HG03039 (cell line): ENCODE measurements around the gene TMEM106C.

Experiments used
- ATAC-seq: cut with Tn5 transposase; IDR thresholded peaks from one replicate; pipeline ENCODE4 v1.9.1; 2021; ENCODE audit warnings: mild to moderate bottlenecking, moderate library complexity; ENCODE audit not compliant: unreplicated experiment

The TMEM106C gene

DNA sequence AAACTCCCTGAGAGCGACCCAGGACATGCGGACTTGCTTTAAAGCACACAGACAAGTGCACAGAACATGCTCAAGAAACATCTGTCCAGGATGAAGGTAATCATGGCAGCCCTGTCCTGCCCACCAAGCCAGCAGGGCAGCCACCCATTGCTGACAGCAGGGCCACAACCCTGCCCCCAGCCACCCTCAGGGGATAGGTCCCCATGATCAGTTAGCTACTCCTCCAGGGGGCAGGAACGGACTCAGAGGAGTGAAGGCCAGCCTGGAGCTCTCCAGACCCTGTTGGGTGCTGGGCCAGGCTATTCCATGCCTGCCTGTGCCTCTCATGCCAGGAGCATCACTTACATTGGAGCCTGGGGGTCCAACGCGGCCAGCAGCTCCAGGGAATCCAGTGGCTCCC lies 15.8 kb downstream of the TMEM106C start:
- ATAC-seq, result no peak

DNA sequence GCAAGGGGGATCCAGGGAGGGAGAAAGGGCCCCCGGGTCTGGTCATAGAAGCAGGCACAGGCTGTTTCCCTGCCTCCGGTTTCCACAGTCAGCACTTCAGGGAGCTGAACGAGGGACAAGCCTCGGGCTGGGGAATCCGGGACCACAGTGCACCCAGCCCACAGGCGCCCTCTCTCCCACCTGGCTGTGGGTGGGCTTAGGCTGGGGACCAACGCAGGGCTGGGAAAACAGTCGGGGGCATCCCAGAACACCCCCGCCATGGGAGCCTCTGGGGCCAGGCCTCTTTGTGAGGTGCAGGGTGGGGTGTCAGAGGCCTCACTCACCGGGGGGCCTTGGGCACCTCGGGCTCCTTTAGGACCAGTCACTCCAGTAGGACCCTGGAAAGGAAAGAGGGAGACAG lies 16.3 kb downstream of the TMEM106C start:
- ATAC-seq, result no peak

DNA sequence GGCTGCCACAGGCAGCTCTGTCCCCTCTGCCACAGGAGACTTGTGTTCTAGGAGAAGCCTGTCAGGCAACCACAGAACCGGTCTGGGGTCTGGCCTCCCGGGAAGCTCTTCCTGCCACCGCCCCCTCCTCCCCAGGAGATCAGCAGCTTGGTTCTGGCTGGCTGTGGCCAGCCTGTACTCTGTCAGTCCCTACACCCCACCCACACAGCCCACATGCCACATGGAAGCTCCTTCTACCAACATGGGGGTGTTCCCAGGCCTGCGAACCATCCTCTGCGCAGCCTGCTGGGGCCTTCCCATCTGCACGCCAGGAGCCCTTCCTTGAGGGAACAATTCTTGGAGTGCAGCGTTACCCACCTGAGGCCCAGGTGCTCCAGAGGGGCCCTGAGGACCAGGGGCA lies 16.8 kb downstream of the TMEM106C start:
- ATAC-seq, result no peak

DNA sequence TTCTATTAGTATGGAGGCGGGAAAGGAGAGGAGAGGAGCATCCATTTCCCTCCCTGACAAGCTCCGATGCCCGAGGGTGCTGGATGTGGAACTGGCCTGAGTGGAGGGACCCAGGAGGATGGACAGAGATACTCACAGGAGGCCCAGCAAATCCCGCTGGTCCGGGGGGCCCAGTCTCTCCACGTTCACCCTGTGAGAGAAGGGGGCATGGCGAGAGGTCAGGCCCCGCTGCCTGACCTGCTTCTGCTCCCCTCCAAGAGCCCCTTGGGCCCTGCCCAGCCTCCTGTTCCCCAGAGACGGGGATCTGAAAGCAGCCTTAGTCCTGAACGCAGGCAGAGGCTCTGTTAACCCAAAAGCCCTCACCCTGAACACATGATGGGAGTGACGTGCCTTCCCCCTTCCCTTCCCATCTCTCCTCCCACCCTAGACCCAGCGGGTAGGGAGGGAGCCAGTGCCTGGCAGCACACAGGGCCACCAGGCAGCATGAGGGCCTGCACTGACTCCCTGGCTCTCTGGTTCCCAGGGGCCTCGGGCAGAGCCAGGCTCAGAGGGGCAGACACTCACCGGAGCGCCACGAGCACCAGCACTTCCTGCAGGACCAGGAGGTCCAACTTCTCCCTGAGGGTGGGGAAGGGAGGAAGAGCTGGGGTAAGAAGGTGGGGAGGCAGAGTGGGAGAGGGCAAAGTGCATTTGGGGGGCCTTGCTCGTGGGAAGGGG lies 17.5 kb downstream of the TMEM106C start:
- ATAC-seq, result no peak

DNA sequence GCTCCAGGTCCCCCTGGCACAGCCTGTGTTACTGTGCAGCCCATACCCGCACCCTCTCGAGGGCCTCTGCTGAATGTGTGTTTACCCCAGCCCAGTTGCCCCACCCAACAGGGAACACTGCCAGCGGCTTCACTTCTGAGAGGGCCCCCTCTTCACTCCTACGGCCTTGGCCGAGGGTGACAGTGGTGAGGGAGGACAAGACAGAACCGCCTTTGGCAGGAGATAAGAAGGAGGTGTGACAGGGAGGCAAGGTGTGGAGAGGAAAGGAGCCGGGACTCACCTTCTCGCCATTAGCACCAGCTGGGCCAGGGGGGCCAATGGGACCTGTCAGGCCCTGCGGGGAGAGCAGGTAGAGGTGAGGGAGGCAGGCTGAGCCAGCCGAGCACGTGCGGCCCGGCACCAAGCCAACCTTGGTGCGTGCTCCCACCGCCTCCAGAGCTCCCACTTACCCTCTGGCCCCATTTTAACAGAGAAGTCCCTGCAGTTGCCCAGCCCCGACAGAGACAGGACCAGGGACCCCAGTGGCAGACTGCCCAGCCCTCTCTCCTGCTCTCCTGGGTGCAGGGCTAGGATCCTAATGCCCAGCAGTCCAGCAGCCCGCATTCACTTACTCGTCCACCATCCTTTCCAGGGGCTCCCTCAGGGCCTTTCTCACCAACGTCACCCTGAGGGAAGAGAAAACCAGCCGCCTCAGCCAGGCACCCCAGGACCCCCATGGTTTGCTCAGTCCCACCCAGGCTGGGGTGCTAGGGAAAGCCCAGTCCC lies 18.3 kb downstream of the TMEM106C start:
- no peak for ATAC-seq

DNA sequence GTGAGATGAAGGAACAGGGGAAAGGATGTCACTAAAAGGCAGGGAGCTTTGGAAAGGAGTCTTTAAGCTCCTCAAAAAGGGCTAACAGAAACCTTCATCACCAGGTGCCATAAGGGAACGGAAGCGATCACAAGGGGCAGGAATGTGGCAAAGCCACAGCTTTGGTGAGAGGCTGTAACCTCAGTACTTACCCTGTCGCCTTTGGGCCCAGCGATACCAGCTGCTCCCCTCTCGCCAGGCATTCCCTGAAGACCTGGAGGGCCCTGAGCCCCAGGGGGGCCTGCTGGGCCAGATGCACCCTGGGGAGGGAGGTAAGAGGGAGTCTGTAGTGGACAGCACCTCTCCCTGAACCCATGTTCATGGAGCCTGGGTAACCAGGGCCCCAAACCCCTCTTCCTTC lies 18.9 kb downstream of the TMEM106C start:
- no peak for ATAC-seq

DNA sequence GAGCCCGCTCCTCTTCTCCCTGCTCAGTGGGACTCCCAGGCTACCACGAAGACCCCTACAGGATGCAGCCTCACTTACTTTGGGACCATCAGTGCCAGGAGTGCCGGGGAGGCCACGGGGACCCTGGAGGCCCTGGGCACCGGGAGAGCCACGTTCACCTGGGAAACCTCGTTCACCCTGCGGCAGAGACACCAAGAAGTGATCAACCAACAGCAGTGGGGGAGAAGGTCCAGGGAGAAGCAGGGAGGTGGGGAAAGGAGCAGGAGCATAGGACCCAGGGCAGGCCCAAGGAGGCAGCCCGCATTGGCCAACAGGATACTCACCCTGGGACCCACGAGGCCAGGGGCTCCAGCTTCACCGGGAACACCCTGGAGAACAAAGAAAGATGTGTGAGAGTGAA lies 19.4 kb downstream of the TMEM106C start:
- ATAC-seq, result no peak

DNA sequence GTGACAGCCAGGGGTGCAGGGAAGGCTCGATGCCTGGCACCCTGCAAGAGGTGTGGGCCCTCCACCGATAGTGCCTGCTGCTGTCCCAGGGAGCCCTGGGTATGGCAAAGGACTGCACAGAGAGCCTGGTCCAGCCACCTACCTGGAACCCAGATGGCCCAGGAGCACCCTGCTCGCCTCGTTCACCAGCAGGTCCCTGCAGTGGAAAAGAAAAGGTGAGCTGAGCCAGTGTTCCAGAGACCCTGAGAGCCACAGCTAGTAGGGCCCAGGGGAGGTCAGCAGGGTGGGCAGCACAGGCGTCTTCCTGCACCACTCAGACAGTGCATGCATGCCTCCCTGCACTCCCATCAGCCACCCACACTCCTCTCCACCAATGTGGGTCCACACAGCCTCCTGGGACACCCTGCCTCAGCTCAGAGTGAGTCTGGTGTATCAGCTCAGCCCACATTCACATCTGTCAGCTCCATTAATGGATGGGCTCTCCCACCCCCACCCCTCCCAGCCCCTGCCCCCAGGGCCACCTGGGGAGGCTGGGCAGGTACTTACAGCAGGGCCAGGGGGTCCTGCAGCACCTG lies 20.2 kb downstream of the TMEM106C start:
- ATAC-seq, result no peak

DNA sequence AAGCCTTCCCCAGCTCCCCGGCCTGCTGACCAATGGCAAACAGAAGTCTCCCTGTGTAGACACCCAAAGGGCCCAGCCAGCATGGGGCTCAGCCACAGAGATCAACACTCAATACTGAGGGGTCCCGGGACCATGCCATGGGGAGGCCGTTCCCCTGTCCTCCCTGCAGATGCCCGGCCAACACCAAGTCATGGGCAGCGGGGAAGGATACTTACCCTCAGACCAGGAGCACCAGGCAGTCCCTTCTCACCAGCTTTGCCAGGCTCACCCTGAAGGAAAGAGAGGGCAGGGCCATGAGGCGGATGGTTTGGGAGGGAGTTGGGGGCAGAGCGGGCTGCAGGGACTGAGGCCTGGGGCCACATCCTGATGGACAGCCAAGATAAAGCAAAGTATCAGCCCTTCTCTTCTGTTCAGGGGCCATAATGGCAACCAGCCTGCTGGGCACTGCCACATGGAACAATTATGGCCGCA lies 21.0 kb downstream of the TMEM106C start:
- no peak for ATAC-seq

DNA sequence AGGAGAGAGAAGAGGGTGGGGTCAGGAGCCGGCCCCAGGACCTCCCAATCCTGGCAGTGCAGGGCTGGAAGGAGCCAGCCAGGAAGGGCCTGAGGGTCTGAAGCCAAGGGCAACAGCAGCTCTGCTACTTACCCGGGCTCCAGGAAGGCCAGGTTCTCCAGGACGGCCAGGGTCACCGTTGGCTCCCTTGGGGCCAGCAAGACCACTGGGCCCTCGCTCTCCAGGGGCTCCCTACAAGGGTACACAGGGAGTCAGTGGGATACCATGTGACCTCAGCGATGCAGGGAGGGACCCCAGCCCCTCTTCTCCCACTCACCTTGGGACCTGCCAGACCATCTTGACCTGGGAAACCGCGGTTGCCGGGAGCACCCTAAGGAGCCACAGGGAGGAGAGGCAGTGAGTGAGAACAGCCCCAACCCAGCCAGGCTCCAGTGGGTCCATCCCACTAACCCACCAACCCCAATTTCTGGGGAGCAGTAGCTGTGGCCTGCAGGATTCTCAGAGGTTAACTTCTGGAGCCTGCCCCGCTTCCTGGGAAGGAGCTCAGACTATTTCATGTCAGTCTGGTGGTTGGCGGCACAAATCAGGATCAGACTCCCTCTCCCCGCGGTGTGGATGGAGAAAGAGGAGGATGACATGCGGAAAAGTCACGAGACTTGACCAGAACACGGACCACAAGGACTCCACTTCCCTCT lies 22.3 kb downstream of the TMEM106C start:
- no peak for ATAC-seq

DNA sequence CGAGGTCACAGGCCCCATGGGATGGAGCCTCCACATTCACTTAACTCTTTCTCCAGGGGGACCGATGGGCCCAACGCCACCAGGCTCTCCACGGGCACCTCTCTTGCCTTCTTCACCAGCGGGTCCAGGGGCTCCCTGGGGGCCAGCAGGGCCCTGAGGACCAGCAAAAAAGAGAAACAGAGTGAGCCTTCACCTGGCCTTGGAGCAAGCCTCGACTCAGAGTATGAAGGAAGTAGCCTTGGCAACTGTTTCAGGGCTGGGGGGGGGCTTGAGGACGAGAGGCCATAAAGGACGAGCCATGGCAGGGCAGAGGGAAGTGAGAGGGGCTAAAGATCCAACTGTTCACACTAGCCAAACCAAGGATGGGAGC lies 22.9 kb downstream of the TMEM106C start:
- no peak for ATAC-seq

DNA sequence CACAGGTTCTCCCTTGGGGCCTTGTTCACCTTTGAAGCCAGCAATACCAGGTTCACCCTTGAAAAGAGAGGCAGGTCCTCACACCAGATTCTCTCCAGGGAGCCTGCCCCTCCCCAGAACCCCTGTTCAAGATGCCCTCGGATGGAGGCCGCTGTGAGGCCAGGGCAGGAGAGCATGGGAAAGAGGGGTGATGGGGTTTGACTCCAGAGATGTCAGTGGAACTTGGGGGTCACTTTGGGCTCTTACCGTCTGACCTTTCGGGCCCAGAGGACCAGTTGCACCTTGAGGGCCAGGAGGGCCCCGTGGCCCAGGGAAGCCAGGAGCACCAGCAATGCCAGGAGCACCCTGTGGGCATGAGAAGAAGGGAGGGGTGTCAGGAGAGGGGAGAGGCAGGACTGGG lies 23.4 kb downstream of the TMEM106C start:
- no peak for ATAC-seq

DNA sequence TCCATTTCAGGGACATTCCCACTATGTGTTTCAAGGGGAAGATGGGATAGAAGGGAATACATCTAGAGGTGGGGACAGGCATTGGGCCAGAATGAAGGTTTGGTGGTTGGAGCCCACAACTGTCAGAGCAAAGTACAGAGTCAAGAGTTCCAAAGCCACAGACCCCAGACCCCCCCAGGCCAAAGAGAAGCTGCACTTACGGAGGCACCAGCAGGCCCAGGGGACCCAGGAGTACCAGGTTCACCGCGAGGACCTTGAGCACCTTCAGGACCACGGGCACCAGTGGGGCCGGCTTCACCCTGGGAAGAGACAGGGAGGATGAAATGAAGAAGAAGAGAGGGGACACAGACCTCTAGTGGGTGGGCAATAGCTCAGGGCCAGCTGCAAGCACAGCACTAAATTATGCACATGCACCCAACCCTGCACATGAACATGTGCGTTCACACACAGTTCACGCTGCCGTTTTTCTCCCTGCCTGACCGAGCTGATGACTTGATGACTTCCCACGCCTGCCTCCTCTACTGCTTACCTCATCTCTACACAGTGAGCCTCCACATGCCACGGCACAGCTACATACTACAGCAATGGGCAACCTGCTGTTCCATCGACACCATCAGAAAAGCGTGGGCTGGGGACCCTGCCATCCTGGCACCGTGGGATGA lies 24.1 kb downstream of the TMEM106C start:
- ATAC-seq, result no peak

DNA sequence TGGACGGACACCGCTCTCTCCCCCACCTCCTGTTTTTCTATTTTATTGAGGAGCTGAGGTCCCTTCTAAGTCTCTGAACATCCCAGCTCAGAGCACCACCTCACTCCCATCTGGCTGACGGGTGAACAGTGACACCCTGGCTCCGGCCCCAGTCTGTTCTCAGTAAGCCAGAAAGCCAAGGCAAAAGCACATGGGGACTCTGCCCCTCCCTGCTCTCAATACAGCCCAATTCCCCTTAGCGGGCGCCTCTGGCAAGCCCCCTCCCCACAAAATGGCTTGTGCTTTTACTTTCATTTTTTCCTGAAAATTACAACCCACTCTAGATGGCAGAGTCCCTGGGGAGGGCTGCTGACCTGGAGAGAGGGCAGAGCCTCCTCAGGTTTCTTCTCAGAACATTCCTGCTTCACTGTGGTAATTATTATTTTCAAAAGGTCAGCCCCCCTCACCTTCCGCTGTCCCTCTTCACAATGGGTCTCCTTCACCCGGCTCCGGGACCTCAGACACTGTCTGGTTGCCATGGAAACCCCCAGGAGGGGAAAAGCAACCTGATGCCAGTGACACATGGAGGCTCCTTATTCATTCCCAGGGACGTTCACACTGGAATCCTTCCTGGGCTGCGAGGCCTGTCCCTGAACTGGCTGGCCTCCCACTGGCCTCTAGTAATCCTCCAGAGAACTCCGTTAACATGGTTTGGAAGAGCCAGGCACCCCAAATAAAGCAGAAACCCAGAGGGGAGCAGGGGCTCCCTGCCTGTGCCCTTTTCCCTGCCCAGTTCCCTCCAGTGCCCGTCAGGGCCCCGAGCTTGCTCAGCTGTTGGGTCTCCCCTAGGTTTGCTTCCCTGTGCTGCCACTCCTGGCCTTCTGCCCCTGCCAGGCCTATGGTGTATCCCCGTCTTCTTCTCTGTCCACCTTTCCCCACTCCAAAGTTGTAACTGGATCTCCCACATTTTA lies 25.0 kb downstream of the TMEM106C start:
- no peak for ATAC-seq

DNA sequence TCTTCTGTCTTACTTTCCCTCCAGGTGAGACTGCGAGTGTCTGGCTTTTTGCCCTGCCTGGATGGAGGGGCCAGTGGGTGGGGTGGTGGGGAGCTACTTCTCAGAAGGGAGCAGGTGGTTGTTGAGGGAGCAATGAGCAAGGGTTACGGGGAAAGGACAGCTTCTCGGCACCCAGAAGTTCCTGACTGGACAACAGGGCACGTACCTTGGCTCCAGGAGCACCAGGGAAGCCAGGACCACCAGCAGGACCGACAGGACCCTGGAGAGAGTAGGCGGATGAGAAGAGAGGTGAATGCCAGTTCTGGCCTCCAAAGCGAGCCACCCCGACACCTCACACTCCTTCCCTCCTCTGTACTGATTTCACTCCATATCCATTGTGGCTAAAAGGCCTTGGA lies 25.6 kb downstream of the TMEM106C start:
- no peak for ATAC-seq

DNA sequence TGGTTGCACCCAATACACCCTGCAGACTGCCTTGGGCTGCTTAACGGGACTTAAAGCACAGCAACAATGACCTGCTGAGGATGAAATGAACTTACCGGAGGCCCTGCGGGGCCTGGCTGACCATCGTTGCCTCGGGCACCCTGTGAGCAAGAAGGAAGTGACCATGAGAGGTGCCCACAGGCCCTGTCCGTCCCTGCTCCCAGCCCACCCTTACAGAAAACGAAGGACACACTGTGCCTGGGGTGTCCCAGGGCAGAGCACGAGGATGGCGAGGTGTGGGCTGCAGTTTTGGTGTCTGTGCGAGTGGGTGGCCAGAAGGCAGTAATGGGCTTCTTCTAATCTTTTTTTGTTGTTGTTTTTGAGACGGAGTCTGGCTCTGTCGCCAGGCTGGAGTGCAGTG lies 26.3 kb downstream of the TMEM106C start:
- ATAC-seq, result no peak

DNA sequence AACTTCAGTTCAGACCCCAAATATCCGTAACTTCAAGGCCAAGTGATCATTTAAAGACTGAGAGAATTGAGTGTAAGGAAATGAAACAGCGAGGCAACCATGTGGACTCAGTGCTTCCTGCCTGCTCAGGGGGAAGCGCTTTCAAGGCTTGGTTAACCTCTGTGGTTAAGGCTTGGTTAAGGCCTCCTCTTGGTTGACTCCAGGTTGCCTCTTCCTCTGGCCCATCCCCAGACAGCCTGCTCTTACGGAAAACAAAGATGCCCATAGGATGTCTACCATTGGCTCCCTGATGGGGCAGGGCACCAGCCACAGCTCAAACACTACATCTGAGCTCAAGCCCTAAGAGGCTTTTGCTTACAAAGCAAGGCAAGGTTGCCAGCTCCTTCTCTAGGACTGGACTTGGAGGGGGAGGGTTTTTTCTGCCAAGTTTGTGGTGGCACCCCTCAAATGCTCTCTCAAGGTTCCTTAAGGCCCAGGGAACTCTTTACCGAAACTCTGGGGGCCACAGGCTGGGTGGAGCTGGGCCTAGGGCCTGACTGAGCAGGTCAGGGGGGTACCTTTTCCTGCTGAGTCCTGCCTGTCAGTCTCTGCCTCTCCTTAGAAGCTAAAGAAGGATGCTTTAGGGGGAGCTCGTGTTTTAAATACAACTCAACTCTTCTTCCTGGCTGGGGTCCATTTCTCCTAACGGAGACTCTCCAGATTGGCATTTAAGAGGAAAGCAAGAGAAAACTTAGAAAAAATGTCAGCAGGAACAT lies 27.1 kb downstream of the TMEM106C start:
- peak; percentile 81 for ATAC-seq

DNA sequence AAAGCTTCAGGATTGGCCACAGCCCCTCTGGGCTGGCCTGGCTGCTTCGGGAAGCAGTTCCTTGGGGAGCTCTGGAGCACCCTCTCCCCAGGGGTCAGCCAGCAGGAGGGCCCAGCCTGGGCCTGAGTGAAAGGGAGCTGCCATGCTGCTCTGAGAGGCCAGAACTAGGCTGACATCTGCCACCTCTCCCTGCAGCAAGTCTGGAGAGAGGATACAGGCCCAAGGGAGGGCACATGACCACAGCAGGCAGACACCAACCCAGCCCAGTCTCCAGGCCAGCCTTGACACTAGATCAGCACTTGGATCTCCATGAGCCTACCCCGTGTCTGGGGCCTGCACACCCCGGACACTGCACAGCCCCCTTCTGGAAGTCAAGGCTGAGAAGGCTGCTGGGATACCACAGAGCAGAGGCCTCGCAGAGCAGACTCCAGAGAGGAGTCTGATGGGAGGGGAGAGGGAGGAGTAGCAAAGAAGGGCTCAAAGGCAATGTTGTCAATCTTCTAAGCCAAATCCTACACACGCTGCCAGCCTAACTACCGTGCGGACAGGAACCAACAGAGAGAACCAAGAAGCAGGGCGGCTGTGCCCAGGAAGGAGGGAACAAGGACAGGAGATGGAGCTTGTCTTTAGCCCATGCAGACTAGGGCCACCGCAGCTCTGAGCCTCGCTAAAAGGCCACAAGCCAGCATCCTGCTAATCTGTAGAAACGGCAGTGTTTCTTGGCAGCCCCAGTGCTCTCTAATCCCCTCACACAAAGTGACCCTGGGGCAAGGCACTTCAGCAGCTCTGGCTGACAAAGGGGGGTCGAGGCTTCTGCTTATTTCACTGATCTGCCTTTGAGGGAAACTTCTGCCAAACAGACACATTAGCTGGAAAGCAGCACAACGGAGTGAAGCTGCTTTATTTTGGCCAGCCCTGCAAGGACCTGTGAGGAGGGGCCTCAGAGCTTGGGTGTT lies 28.0 kb downstream of the TMEM106C start:
- ATAC-seq, result no peak
